ELR (cell line): ENCODE data around the gene CENPB.

Experiments
- DNase-seq: peaks from one replicate; pipeline ENCODE4 v3.0.0-alpha.2; 2015; ENCODE audit warnings: low read depth

Gene CENPB

GRCh38 chr20:3766422-3767109 is 20.0 kb downstream of the CENPB start:
- no peak for DNase-seq

- DNase-seq = no peak
Observed at GRCh38 chr20:3765171-3765882, 21.2 kb downstream of the CENPB start.

DNA sequence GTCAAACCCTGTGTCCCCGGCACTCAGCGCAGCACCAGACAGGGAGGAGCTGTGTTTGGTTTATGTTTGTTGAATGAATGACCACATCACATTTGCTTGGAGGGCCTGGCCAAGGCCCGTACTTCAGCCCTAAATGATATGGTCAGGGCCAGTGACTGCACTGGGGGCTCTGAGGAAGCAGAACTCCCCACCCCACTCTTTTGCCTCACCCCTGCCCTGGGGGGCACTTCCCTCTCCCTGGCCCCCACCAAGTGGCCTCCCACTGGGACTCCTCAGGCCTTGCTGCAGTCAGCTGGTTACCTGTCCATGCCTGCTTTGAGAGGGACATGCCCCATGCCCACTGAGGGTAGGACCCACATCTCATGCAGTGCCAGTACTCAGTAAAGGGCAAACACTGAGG is 21.9 kb downstream of the CENPB start:
- DNase-seq = no peak

DNA sequence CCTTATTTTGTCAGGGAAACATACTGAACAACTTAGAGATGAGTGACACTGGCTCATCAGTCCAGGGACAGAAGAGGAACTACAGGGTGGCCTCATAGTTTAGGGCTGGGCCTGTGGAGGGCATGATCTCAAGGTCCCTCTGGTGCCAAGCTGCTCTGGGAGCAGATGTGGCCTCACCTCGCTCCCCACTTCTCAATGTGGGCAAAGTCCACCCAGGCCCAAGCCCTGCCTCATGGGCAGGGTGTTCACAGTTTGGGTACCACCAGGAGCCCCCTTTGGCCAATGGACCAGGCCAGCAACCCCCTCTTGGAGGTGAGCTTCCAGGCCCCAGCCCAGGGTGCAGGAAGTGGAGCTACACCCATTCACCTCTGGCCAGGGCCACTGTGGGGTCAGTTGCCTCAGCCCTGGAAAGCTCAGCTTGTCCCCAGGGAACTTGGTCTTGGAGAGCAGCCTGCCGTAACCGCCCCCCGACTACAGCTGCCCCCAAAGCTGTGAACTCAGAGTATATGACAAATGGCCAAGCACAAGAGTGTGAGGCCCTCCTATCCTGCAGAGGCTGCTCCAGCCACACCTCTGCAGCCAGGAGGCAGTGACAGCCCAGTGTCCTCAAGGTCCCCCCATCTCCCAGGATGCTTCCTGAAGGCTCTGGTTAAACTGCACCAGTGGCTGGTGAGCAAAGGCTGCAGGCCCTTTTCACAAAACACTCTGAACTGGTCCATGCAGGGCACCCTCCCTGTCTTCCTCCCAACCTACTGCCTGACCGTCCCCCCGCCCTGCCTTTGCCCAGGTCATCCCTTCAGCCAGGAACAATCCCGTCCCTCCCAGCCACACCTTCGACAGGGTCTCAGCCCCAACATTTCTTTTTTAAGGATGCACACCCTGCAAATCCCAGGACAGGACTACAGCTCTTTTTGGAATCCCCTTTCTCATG is 22.6 kb downstream of the CENPB start:
- no peak for DNase-seq

DNA sequence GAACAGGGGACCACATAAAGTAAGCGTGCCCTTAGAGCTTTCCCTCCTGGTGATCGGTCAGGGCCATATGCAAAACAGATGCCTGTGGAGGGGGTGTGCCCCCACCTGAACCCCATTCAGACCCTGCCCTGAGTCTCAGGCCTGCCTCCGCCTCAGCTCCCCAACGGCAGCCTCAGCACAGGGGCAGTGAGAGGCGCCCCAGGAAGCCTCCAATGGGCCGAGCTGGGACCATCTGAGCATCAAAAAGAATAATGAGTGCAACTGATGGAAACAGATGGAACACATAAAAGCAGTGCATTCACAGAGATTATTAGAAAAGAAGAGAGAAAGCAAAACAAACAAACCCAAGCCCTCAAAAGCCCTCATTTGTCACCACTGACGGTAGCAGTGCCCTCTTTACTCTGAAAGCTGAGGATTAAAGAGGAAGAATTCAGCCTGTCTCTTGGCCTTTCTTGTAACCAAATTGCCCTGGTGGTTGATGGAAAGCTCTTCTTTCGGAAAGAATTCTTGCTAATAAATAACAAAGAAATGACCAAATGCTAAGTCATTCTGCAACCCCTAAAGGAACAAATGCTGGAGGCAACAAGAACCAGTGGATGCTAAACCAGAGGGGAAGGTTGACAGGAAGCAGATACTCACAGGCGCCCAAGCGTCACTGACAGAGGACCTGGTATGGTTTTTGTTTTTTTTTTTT is 25.7 kb downstream of the CENPB start:
- peak; percentile 20 for DNase-seq

- DNase-seq = no peak
Observed at GRCh38 chr20:3759884-3760283, 26.7 kb downstream of the CENPB start.

GRCh38 chr20:3759316-3759823 is 27.2 kb downstream of the CENPB start:
- DNase-seq = no peak

GRCh38 chr20:3758566-3758965 is 28.0 kb downstream of the CENPB start:
- DNase-seq = no peak

DNA sequence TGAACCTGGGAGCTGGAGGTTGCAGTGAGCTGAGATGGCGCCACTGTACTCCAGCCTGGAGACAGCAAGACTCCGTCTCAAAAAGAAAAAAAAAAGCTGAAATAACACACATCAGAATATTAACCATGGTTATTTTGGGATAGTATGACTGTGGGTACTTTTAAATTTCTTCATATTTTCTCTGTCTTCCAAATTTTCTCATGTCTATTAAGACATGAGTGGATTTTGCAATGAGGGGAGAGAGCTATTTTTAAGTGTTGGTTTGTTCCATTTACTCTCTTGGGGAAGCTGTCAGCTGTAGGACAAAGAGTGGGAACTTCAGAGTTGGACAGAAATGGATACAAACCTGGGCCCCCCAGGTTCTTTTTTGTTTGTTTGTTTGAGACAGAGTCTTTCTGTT is 29.3 kb downstream of the CENPB start:
- no peak for DNase-seq

DNA sequence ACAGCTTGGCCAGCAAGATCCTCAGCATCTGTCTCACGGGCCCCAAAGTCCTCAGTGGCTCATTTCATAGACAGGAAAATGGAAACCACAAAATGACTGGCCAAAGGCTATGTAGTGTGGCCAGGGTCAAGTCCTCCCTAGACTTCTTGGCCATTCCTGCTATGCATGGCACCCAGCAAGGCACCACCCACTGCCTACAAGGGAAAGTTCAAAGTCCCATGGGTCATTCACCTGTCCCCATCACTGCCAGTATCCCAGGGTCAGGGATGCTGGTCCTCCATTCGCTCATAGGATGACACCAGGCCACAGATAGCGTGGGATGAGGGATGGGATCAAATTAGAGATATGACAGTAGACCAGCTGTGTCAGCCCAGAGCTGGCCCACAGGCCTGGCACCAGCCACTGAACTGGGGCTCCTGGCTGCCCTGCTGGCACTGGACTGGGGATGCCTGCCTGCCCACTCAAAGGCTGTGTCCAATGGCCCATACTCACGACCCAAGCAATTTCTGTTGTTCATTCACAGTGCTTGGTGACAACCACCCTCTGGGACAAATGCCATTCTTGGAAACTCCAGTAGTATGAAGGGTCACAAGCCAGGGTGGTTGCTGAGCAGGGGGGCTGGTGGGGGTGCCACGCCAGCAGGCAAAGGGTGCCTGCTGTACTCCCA is 30.6 kb downstream of the CENPB start:
- no peak for DNase-seq

- DNase-seq = no peak
Observed at GRCh38 chr20:3755269-3755668, 31.3 kb downstream of the CENPB start.

GRCh38 chr20:3754276-3754630 is 32.3 kb downstream of the CENPB start:
- no peak for DNase-seq

DNA sequence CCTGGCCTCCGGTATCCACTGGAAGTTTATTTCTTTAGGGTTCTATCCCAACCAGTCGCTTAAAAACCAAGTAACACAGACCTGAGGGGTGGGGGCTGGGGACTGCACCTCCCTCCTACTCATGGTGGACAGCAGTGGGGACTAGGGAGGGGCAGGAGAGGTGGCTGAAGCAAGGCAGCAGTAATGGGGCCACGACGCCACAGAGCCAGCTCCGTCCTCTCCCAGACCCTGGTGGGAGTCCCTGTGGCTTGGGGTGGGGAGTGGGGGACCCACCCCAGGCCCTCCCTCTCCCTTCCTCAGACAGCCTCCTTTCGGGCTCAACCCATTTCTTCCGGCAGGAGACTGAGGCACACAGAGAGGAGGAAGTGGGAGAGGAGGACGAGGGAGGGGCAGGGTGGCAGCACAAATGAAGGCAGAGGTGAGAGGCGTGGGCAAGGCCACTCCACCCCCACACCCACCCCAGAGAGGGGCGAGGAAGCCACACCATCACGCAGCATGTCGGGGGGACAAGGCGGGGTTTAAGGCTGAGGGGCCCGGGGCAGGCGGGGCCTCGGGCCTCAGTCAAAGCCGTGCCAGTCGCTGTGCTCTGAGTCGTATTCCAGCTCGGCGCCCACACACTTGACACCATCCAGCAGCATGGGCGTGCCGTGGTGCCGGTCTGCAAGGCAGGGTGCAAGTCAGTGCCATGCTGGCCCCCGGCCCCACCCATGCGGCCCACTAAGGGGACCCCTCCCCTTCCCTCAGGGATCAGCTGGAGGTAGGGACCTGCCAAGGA is 32.9 kb downstream of the CENPB start:
- no peak for DNase-seq

GRCh38 chr20:3753098-3753497 is 33.4 kb downstream of the CENPB start:
- peak; percentile 63 for DNase-seq

DNA sequence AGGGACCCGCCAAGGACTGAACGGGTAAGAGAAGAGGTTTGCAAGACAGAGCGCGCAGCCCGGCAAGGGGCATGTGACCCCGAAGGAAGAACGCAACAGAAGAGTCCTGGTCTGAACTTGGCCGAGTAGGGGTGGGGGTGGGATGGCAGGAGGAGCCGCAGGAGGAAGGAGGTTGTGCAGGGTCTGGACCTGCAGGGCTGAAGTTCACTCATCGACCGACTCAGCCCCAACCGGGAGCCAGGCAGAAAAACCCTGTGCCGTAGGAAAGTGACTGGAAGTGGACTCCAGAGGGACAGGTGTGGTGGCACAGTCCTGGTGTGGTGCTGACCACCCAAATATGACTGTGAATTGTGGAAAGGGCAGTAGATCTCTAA is 34.2 kb downstream of the CENPB start:
- DNase-seq = no peak

- no peak for DNase-seq
Observed at GRCh38 chr20:3751675-3752385, 34.7 kb downstream of the CENPB start.

GRCh38 chr20:3751305-3751674 is 35.2 kb downstream of the CENPB start:
- no peak for DNase-seq

GRCh38 chr20:3749689-3750531 is 36.6 kb downstream of the CENPB start:
- no peak for DNase-seq

DNA sequence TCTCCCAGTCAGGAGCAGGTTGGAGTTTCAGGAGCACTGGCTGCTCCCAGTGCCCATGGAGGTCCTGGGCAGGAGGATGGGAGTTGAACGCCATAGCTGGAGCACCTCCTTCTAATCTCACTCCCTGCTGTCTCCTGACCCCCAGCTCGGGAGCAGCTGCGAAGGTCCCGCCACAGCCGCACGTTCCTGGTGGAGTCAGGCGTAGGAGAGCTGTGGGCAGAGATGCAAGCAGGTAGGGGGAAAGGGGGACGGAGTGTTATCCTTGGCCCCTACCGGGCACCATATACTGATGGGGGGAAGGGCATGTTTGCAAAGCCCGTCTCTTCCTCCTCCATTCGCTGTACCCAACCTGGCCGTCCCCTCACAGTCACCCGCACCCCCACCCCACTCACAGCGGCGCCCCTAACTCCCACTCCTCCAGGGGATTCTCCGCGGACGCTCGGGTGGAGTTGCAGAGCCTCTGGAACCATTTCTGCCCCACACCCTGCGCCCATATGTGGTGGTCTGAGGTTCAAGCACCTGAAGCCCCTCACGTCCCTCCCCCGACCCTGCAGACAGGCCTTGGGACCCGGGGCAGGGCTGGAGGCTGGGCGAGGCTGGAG is 37.4 kb downstream of the CENPB start:
- DNase-seq = no peak
